Left ventricle myocardium inferior (tissue), 1 donor: Measurements from ENCODE around the gene ARPC5. TPM values are rescaled to one million over a fixed set of nuclear protein-coding genes. Genes with fewer than 3 reads are reported as not detected.
A peak's percentile ranks its signal among the peaks of the same experiment; 100 is the strongest.

Experiments
- DNase-seq: peaks from one replicate; pipeline ENCODE4 v3.0.0-alpha.2; 2020
- H3K27ac ChIP-seq: fragments of 200-600 bp; replicated peaks from 2 replicates; pipeline ENCODE4 v1.8.0; 2021
- H3K27me3 ChIP-seq: fragments of 200-600 bp; 2 replicates; pipeline ENCODE4 v1.8.0; 2021; ENCODE audit warnings: low read depth
- H3K36me3 ChIP-seq: fragments of 200-600 bp; 2 replicates; pipeline ENCODE4 v1.8.0; 2021
- H3K4me1 ChIP-seq: fragments of 200-600 bp; 2 replicates; pipeline ENCODE4 v1.8.0; 2021
- H3K4me3 ChIP-seq: fragments of 200-600 bp; 2 replicates; pipeline ENCODE4 v1.8.0; 2021; ENCODE audit warnings: mild to moderate bottlenecking, moderate library complexity
- H3K9me3 ChIP-seq: fragments of 200-600 bp; replicated peaks from 2 replicates; pipeline ENCODE4 v1.8.0; 2021
- CTCF ChIP-seq: fragments of 200-600 bp; IDR thresholded peaks from 2 replicates; pipeline ENCODE4 v1.8.0; 2021; ENCODE audit warnings: antibody characterized with exemption, mild to moderate bottlenecking, borderline replicate concordance
- intact Hi-C: fragments of 100-400 bp; cut with micrococcal nuclease; formaldehyde crosslinking; loops from one replicate; pipeline ENCODE4 v1.11.0; 2022
- total RNA-seq: library from RNA; stranded (reverse); fragmentation: NEBNext Ultra II Directional; extraction: Animal tissue kit (Norgen Biotek cat#: 25700); gene quantifications from one replicate; pipeline ENCODE4 v1.2.1, GENCODE V29; 2021
- donor health status: DM: no; HTN: yes; CAD: no; lungs with severe emphysema.

The ARPC5 gene
- total RNA-seq, 1 donor from 2014 or later = 33.6 TPM

- Histone ChIP-seq H3K9me3 (no peaks in the 10 kb centered on the region), H3K27ac (peak overlapping the region; percentile 65), H3K27me3 (no peaks in the 10 kb centered on the region), H3K36me3 (no peaks in the 10 kb centered on the region), H3K4me1 (peaks cover 46% of the 10 kb centered on the region), H3K4me3 (no peak overlapping the region)
- no peak for DNase-seq
- intact Hi-C loops = no loop called here
- no peak for TF ChIP-seq CTCF
These were observed 56.7 kb downstream of the ARPC5 start for GRCh38 chr1:183578856-183579255.

- Histone ChIP-seq H3K36me3 (no peaks in the 10 kb centered on the region), H3K4me3 (no peak overlapping the region), H3K27ac (peak overlapping the region; percentile 65), H3K9me3 (no peaks in the 10 kb centered on the region), H3K4me1 (peaks cover 46% of the 10 kb centered on the region), H3K27me3 (no peaks in the 10 kb centered on the region)
- TF ChIP-seq CTCF = no peak
- intact Hi-C loops = no loop called here
- no peak for DNase-seq
These were observed 57.6 kb downstream of the ARPC5 start for GRCh38 chr1:183577897-183578465.

- no peaks in the 10 kb centered on the region for H3K9me3 ChIP-seq
- H3K36me3 ChIP-seq = no peaks in the 10 kb centered on the region
- TF ChIP-seq CTCF = no peak
- peaks cover 36% of the 10 kb centered on the region for H3K4me1 ChIP-seq
- intact Hi-C loops = no loop called here
- DNase-seq = peak; percentile 50
- no peak overlapping the region for H3K4me3 ChIP-seq
- H3K27ac ChIP-seq = peak overlapping the region; percentile 67
- no peaks in the 10 kb centered on the region for H3K27me3 ChIP-seq
These were observed 59.0 kb downstream of the ARPC5 start for GRCh38 chr1:183576537-183576936.

- no peak for DNase-seq
- Histone ChIP-seq H3K4me3 (no peak overlapping the region), H3K27ac (peak overlapping the region; percentile 67), H3K27me3 (no peaks in the 10 kb centered on the region), H3K9me3 (no peaks in the 10 kb centered on the region), H3K36me3 (no peaks in the 10 kb centered on the region), H3K4me1 (peaks cover 34% of the 10 kb centered on the region)
- no peak for TF ChIP-seq CTCF
- intact Hi-C loops = no loop called here
These were observed 60.0 kb downstream of the ARPC5 start for GRCh38 chr1:183575606-183576005.

GRCh38 chr1:183572721-183573120, 62.9 kb downstream of the ARPC5 start:
- no peak for DNase-seq
- H3K27ac ChIP-seq = no peak overlapping the region
- intact Hi-C loops = no loop called here
- H3K27me3 ChIP-seq = no peaks in the 10 kb centered on the region
- no peaks in the 10 kb centered on the region for H3K9me3 ChIP-seq
- H3K4me3 ChIP-seq = no peak overlapping the region
- no peaks in the 10 kb centered on the region for H3K36me3 ChIP-seq
- peaks cover 22% of the 10 kb centered on the region for H3K4me1 ChIP-seq
- TF ChIP-seq CTCF = no peak
